Liver (tissue), 3 donors: Measurements from ENCODE around the gene TMEM41A.

Experiments
- CTCF ChIP-seq: fragments of 150-350 bp; IDR thresholded peaks from 2 replicates; pipeline ENCODE4 v1.5.1; 2017; ENCODE audit warnings: improper control_type of control experiment, low read depth, low read length; ENCODE audit not compliant: missing input control
- EGR1 ChIP-seq, 2 donors: IDR thresholded peaks; 2 replicates each; pipeline ENCODE4 v1.6.1; 2016 to 2018; ENCODE audit warnings: antibody characterized with exemption in 2 of 2, low read depth in 2 of 2
- GABPA ChIP-seq, 2 donors: IDR thresholded peaks in 1 of 2; conservative IDR thresholded peaks in 1 of 2; 2 replicates each; pipeline ENCODE4 v1.6.1; 2016; ENCODE audit warnings: antibody characterized with exemption in 2 of 2, mild to moderate bottlenecking in 1 of 2, moderate library complexity in 1 of 2
- JUND ChIP-seq, 2 donors: IDR thresholded peaks; 2 replicates each; pipeline ENCODE4 v1.6.1; 2016; ENCODE audit warnings: antibody characterized with exemption in 2 of 2
- RAD21 ChIP-seq, 2 donors: IDR thresholded peaks; 2 replicates each; pipeline ENCODE4 v1.6.1; 2016; ENCODE audit warnings: antibody characterized with exemption in 2 of 2, mild to moderate bottlenecking in 2 of 2
- RXRA ChIP-seq, 2 donors: IDR thresholded peaks; 2 replicates each; pipeline ENCODE4 v1.6.1; 2017 to 2018; ENCODE audit warnings: antibody characterized with exemption in 2 of 2, mild to moderate bottlenecking in 1 of 2
- SP1 ChIP-seq: IDR thresholded peaks from 2 replicates; pipeline ENCODE4 v1.6.1; 2018; ENCODE audit warnings: antibody characterized with exemption, mild to moderate bottlenecking
- TAF1 ChIP-seq: conservative IDR thresholded peaks from 2 replicates; pipeline ENCODE4 v1.6.1; 2016; ENCODE audit warnings: antibody characterized with exemption, mild to moderate bottlenecking
- YY1 ChIP-seq: IDR thresholded peaks from 2 replicates; pipeline ENCODE4 v1.6.1; 2016; ENCODE audit warnings: antibody characterized with exemption, mild to moderate bottlenecking
- ZBTB33 ChIP-seq: IDR thresholded peaks from 2 replicates; pipeline ENCODE4 v1.6.1; 2016; ENCODE audit warnings: antibody characterized with exemption
- TF ChIP-seq, protein P1 (sequence below): IDR thresholded peaks from 2 replicates; pipeline ENCODE4 v1.6.1; 2016; ENCODE audit warnings: antibody characterized with exemption
- TF ChIP-seq, protein P2 (sequence below): IDR thresholded peaks from 2 replicates; pipeline ENCODE4 v1.6.1; 2016; ENCODE audit warnings: antibody characterized with exemption, mild to moderate bottlenecking
- TF ChIP-seq, protein P3 (sequence below): IDR thresholded peaks from 2 replicates; pipeline ENCODE4 v1.6.1; 2016; ENCODE audit warnings: antibody characterized with exemption
- donor health status: healthy.
- donor health status: healthy.

DNA sequence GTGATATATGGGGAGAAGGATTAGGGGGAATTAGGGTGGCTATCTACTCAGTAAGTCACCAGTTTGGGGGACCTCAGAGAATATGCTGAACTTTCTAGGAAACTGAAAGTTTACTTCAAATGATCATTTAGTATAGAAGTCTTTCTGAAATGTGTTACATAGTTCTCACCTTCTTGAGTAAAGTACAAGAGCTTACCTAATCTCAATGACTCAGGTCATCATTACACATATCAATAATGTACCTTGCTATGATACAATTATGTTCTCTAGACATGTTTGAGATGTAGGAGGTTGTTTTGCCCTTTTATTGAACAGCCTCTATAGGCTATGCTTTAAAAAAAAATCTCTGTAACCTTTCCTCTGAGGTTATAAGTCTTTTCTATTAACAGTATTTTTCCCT, 50.7 kb downstream of the TMEM41A start:
- TF ChIP-seq CTCF: no peak
- TF ChIP-seq TAF1: no peak
- TF ChIP-seq YY1: no peak
- no peak for TF ChIP-seq SP1
- TF ChIP-seq JUND (IDR thresholded peaks at IDR 0.05): no peak
- TF ChIP-seq GABPA (IDR thresholded peaks at IDR 0.05 in 1 of 2, conservative IDR thresholded peaks at IDR 0.05 in 1 of 2): no peak
- no peak for TF ChIP-seq ZBTB33
- TF ChIP-seq RAD21 (IDR thresholded peaks at IDR 0.05): no peak
- TF ChIP-seq, protein P1, sequence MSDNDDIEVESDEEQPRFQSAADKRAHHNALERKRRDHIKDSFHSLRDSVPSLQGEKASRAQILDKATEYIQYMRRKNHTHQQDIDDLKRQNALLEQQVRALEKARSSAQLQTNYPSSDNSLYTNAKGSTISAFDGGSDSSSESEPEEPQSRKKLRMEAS: no peak
- no peak for TF ChIP-seq EGR1 (IDR thresholded peaks at IDR 0.05; ENCODE audit: low read depth in 2 of 2)
- TF ChIP-seq, protein P2, sequence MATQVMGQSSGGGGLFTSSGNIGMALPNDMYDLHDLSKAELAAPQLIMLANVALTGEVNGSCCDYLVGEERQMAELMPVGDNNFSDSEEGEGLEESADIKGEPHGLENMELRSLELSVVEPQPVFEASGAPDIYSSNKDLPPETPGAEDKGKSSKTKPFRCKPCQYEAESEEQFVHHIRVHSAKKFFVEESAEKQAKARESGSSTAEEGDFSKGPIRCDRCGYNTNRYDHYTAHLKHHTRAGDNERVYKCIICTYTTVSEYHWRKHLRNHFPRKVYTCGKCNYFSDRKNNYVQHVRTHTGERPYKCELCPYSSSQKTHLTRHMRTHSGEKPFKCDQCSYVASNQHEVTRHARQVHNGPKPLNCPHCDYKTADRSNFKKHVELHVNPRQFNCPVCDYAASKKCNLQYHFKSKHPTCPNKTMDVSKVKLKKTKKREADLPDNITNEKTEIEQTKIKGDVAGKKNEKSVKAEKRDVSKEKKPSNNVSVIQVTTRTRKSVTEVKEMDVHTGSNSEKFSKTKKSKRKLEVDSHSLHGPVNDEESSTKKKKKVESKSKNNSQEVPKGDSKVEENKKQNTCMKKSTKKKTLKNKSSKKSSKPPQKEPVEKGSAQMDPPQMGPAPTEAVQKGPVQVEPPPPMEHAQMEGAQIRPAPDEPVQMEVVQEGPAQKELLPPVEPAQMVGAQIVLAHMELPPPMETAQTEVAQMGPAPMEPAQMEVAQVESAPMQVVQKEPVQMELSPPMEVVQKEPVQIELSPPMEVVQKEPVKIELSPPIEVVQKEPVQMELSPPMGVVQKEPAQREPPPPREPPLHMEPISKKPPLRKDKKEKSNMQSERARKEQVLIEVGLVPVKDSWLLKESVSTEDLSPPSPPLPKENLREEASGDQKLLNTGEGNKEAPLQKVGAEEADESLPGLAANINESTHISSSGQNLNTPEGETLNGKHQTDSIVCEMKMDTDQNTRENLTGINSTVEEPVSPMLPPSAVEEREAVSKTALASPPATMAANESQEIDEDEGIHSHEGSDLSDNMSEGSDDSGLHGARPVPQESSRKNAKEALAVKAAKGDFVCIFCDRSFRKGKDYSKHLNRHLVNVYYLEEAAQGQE: no peak
- TF ChIP-seq RXRA (IDR thresholded peaks at IDR 0.05): no peak
- TF ChIP-seq, protein P3, sequence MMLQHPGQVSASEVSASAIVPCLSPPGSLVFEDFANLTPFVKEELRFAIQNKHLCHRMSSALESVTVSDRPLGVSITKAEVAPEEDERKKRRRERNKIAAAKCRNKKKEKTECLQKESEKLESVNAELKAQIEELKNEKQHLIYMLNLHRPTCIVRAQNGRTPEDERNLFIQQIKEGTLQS: no peak
